ENCODE measurements around the gene MED22. TPM values are rescaled to one million over a fixed set of nuclear protein-coding genes. Genes with fewer than 3 reads are reported as not detected.

MED22 gene
- total and polyA plus RNA-seq, 10 donors = 13.3 to 33.7 (median 28.3) TPM

GRCh38 chr9:133344071-133344470, 3.9 kb downstream of the MED22 start:
- H3K27ac ChIP-seq = no peak overlapping the region
- TF ChIP-seq CTCF (IDR thresholded peaks at IDR 0.05 in 8 of 11, conservative IDR thresholded peaks at IDR 0.05 in 3 of 11) (no peak), POLR2AphosphoS5 (IDR thresholded peaks at IDR 0.05) (peak in 1 of 3 donors; percentile 24), POLR2A (IDR thresholded peaks at IDR 0.05) (no peak)
- WGBS, 5 donors = 91 to 96% (median 94%) methylated on average over 12 to 19 of the region's 19 CpGs
- peaks cover 0 to 74% (median 54%) of the 10 kb centered on the region in 6 donors for H3K36me3 ChIP-seq
- no peaks in the 10 kb centered on the region for H3K9me3 ChIP-seq
- DNase-seq = no peak
- peaks cover 28 to 82% (median 62%) of the 10 kb centered on the region in 6 donors for H3K4me1 ChIP-seq
- H3K4me3 ChIP-seq = no peak overlapping the region
- no peaks in the 10 kb centered on the region for H3K27me3 ChIP-seq (replicated peaks in 1 of 7)
- intact Hi-C loops (cut with DNase I; ENCODE audit: low total_unique reads) = no loop called here

- Histone ChIP-seq H3K36me3 (peaks cover 0 to 80% (median 55%) of the 10 kb centered on the region in 6 donors), H3K9me3 (no peaks in the 10 kb centered on the region), H3K27ac (peak overlapping the region in 6 of 8 donors; percentile 74 to 86 (median 80)), H3K4me3 (peak overlapping the region in 1 of 8 donors; percentile 49), H3K4me1 (peaks cover 26 to 88% (median 57%) of the 10 kb centered on the region in 6 donors), H3K27me3 (replicated peaks in 1 of 7) (no peaks in the 10 kb centered on the region)
- 79 to 93% (median 81%) methylated on average over 4 to 11 of the region's 11 CpGs for WGBS, 5 donors
- TF ChIP-seq CTCF (IDR thresholded peaks at IDR 0.05 in 8 of 11, conservative IDR thresholded peaks at IDR 0.05 in 3 of 11) (no peak), POLR2AphosphoS5 (IDR thresholded peaks at IDR 0.05) (no peak), POLR2A (IDR thresholded peaks at IDR 0.05) (no peak)
- intact Hi-C loops (cut with DNase I; ENCODE audit: low total_unique reads) = no loop called here
- peak; percentile 67 for DNase-seq
These were observed 5.4 kb downstream of the MED22 start for GRCh38 chr9:133342570-133342969.

- peaks cover 25 to 89% (median 55%) of the 10 kb centered on the region in 6 donors for H3K4me1 ChIP-seq
- no peaks in the 10 kb centered on the region for H3K9me3 ChIP-seq
- no peak for DNase-seq
- H3K27me3 ChIP-seq (replicated peaks in 1 of 7) = no peaks in the 10 kb centered on the region
- H3K27ac ChIP-seq = peak overlapping the region; percentile 19 to 86 (median 78)
- peak overlapping the region in 1 of 8 donors; percentile 49 for H3K4me3 ChIP-seq
- intact Hi-C loops (cut with DNase I; ENCODE audit: low total_unique reads) = no loop called here
- peaks cover 0 to 80% (median 55%) of the 10 kb centered on the region in 6 donors for H3K36me3 ChIP-seq
- 73 to 89% (median 77%) methylated on average over 10 to 12 of the region's 12 CpGs for WGBS, 5 donors
- TF ChIP-seq POLR2AphosphoS5 (IDR thresholded peaks at IDR 0.05) (no peak), CTCF (IDR thresholded peaks at IDR 0.05 in 8 of 11, conservative IDR thresholded peaks at IDR 0.05 in 3 of 11) (no peak), POLR2A (IDR thresholded peaks at IDR 0.05) (no peak)
These were observed 5.9 kb downstream of the MED22 start for GRCh38 chr9:133342069-133342406.

- no peaks in the 10 kb centered on the region for H3K9me3 ChIP-seq
- no peaks in the 10 kb centered on the region for H3K27me3 ChIP-seq (replicated peaks in 1 of 7)
- H3K27ac ChIP-seq = peak overlapping the region; percentile 19 to 86 (median 78)
- no peak for TF ChIP-seq CTCF (IDR thresholded peaks at IDR 0.05 in 8 of 11, conservative IDR thresholded peaks at IDR 0.05 in 3 of 11)
- peak in 2 of 3 donors; percentile 53 to 69 for TF ChIP-seq POLR2AphosphoS5 (IDR thresholded peaks at IDR 0.05)
- TF ChIP-seq POLR2A (IDR thresholded peaks at IDR 0.05) = no peak
- H3K4me1 ChIP-seq = peaks cover 25 to 89% (median 55%) of the 10 kb centered on the region in 6 donors
- intact Hi-C loops (cut with DNase I; ENCODE audit: low total_unique reads) = no loop called here
- peaks cover 0 to 80% (median 55%) of the 10 kb centered on the region in 6 donors for H3K36me3 ChIP-seq
- H3K4me3 ChIP-seq = peak overlapping the region in 3 of 8 donors; percentile 10 to 49 (median 23)
- DNase-seq = peak; percentile 92
- 68 to 86% (median 78%) methylated on average over 14 to 15 of the region's 15 CpGs for WGBS, 5 donors
These were observed 6.4 kb downstream of the MED22 start for GRCh38 chr9:133341369-133342068.

Data from spleen (tissue), 11 donors.